ENCODE results near the gene KCNN1. TPM values are rescaled to one million over a fixed set of nuclear protein-coding genes. Genes with fewer than 3 reads are reported as not detected.
A peak's percentile ranks its signal among the peaks of the same experiment; 100 is the strongest.
"Not testable (repeated sequence)": the region's sequence is repeated elsewhere in the genome, so short reads cannot be mapped to it uniquely, and the experiment has no call there.

KCNN1 gene
- total and polyA plus RNA-seq, 2 of the 4 experiments (the other 2 are of a cell fraction): 0.09 TPM; not detected in 1

DNA sequence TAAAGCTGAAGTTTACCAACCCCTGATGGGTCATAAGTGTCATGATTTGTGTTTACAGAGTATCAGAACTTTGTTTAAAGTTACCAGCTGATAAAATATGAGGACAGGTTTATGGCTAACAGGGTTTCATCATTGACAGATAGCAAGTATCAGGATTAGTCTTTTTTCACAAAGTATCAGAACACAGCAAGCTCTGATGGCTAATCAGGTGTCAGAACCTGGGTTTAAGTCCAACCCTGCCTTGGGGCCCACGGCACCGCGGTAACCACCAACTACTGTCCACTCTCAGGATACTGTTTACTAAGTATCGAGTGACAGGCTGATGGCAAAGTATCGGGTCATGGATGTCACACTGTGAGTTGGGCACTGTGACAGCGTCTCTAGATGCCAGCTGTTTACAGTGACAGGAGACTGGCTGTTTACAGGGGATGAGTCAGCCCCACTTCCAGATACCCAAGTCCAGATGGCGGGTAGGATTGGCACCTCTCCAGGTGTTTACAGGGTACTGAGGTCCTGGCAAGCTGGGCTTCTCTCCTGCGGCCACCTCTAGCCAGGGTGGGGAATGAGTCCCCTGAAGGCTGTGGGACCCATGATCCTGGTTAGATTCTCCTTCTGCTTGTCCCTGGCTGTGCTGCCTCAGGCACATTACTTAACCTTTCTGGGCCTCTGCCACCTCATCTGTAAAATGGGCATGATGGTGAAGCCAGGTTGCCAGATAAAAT lies 62.9 kb downstream of the KCNN1 start:
- dilution Hi-C loops (cut with HindIII; ENCODE audit: low sequenced_read_pairs, unreplicated experiment): no loop called here
- no peak overlapping the region for H3K56ac ChIP-seq (ENCODE audit: extremely low read depth, insufficient read depth, low read length)
- no peak overlapping the region for H2BK5ac ChIP-seq (ENCODE audit: low read depth, low read length, poor library complexity, severe bottlenecking)
- H2BK15ac ChIP-seq (ENCODE audit: low read depth, low read length): no peak overlapping the region
- no peak overlapping the region for H3K4me3 ChIP-seq (ENCODE audit: insufficient read depth, low read depth, low read length)
- no peaks in the 10 kb centered on the region for H3K79me1 ChIP-seq (ENCODE audit: low read depth in 1 of 2, low read length in 2 of 2)
- H3K4me2 ChIP-seq (ENCODE audit: low read depth, low read length): no peak overlapping the region; the same call in 1 of the 2 replicates
- H2BK120ac ChIP-seq (ENCODE audit: low read depth, low read length): peak overlapping the region; percentile 26; the same call in 1 of the 2 replicates
- no peaks in the 10 kb centered on the region for H3K36me3 ChIP-seq (ENCODE audit: control insufficient read depth, insufficient read depth, low read length)
- WGBS, 2 experiments (ENCODE audit: extremely low coverage in 2 of 2, insufficient read length in 1 of 2): 40% methylated on average over 1 of the region's 8 CpGs; no CpG with 5 or more reads in 1 of the 2 experiments
- POLR2A ChIA-PET (ENCODE audit: unreplicated experiment): no interaction called here
- no peak overlapping the region for H3K27ac ChIP-seq (ENCODE audit: insufficient read depth, low read length)
- BruUV-seq (replicated peaks): no TSS peak
- no peak overlapping the region for H3K14ac ChIP-seq (replicated peaks; ENCODE audit: low read depth, low read length)
- no peaks in the 10 kb centered on the region for H3K9me3 ChIP-seq (ENCODE audit: control insufficient read depth, insufficient read depth, low read length)
- peak; percentile 29 for ATAC-seq (ENCODE audit: low read depth)
- no peaks in the 10 kb centered on the region for H3K27me3 ChIP-seq (ENCODE audit: control insufficient read depth, insufficient read depth, low read length)
- peaks cover 3% of the 10 kb centered on the region; the same call in 1 of the 2 replicates for H3K9me1 ChIP-seq (ENCODE audit: insufficient read depth, low read length)
- H3K4ac ChIP-seq (ENCODE audit: low read depth, low read length): peak overlapping the region; percentile 10; the same call in 1 of the 2 replicates
- peaks cover 3% of the 10 kb centered on the region for H3K4me1 ChIP-seq (ENCODE audit: control insufficient read depth, insufficient read depth, low read length)
- intact Hi-C loops (cut with micrococcal nuclease): no loop called here
- no peak overlapping the region for H3K18ac ChIP-seq (ENCODE audit: low read depth, low read length)
- no peak overlapping the region for H3K9ac ChIP-seq (ENCODE audit: low read depth, low read length)
- in situ Hi-C loops (cut with MboI; ENCODE audit: low sequenced_read_pairs): no loop called here
- H2BK20ac ChIP-seq (ENCODE audit: low read depth, low read length): no peak overlapping the region
- no peak overlapping the region; a peak in 1 of 4 replicates for H4K8ac ChIP-seq (ENCODE audit: low read depth in 2 of 2, low read length in 2 of 2)
- H2AFZ ChIP-seq (replicated peaks; ENCODE audit: low read length, poor library complexity): no peak overlapping the region
- CTCF ChIA-PET: interaction anchor here (0.7 kb wide), 1 partner anchor 212 kb away, joined by 5 read pairs; no protein-coding TSS in a partner anchor
- TF ChIP-seq FOS (IDR thresholded peaks at IDR 0.05; ENCODE audit: low read depth, low read length) (peak; percentile 12; the same call in 1 of the 2 replicates), USF2 (IDR thresholded peaks at IDR 0.05; ENCODE audit: low read depth, low read length) (no peak)
- H4K20me1 ChIP-seq (ENCODE audit: insufficient read depth, low read length): no peaks in the 10 kb centered on the region; the same call in 1 of the 2 replicates
- peak overlapping the region; percentile 56; the same call in 1 of the 2 replicates for H2AK5ac ChIP-seq (ENCODE audit: low read depth, low read length)
- peak; percentile 32 for DNase-seq
- H4K5ac ChIP-seq (ENCODE audit: low read depth, low read length): no peak overlapping the region
- H4K91ac ChIP-seq (ENCODE audit: insufficient read depth, low read depth, low read length): no peak overlapping the region
- no peak overlapping the region; the same call in 1 of the 2 replicates for H3K23ac ChIP-seq (ENCODE audit: low read depth, low read length)
- H2AK9ac ChIP-seq (replicated peaks; ENCODE audit: low read depth, low read length, poor library complexity): no peak overlapping the region

GRCh38 chr19:18031401-18031800 lies 64.5 kb downstream of the KCNN1 start:
- H3K36me3 ChIP-seq (ENCODE audit: control insufficient read depth, insufficient read depth, low read length); H3K4me1 ChIP-seq (ENCODE audit: control insufficient read depth, insufficient read depth, low read length); BruUV-seq (replicated peaks); H2BK5ac ChIP-seq (ENCODE audit: low read depth, low read length, poor library complexity, severe bottlenecking); H2AK5ac ChIP-seq (ENCODE audit: low read depth, low read length); ATAC-seq (ENCODE audit: low read depth); H3K4ac ChIP-seq (ENCODE audit: low read depth, low read length); H3K18ac ChIP-seq (ENCODE audit: low read depth, low read length); H4K20me1 ChIP-seq (ENCODE audit: insufficient read depth, low read length); H3K9me3 ChIP-seq (ENCODE audit: control insufficient read depth, insufficient read depth, low read length); DNase-seq; intact Hi-C loops (cut with micrococcal nuclease); H2AFZ ChIP-seq (replicated peaks; ENCODE audit: low read length, poor library complexity); H3K9ac ChIP-seq (ENCODE audit: low read depth, low read length); POLR2A ChIA-PET (ENCODE audit: unreplicated experiment); H3K4me3 ChIP-seq (ENCODE audit: insufficient read depth, low read depth, low read length); dilution Hi-C loops (cut with HindIII; ENCODE audit: low sequenced_read_pairs, unreplicated experiment); H3K27me3 ChIP-seq (ENCODE audit: control insufficient read depth, insufficient read depth, low read length); H2AK9ac ChIP-seq (replicated peaks; ENCODE audit: low read depth, low read length, poor library complexity); H3K27ac ChIP-seq (ENCODE audit: insufficient read depth, low read length); H2BK20ac ChIP-seq (ENCODE audit: low read depth, low read length); H2BK120ac ChIP-seq (ENCODE audit: low read depth, low read length); H4K8ac ChIP-seq (ENCODE audit: low read depth in 2 of 2, low read length in 2 of 2); H3K56ac ChIP-seq (ENCODE audit: extremely low read depth, insufficient read depth, low read length); H4K5ac ChIP-seq (ENCODE audit: low read depth, low read length); H3K23ac ChIP-seq (ENCODE audit: low read depth, low read length); H3K4me2 ChIP-seq (ENCODE audit: low read depth, low read length); in situ Hi-C loops (cut with MboI; ENCODE audit: low sequenced_read_pairs); CTCF ChIA-PET; H3K79me1 ChIP-seq (ENCODE audit: low read depth in 1 of 2, low read length in 2 of 2); H4K91ac ChIP-seq (ENCODE audit: insufficient read depth, low read depth, low read length); H3K14ac ChIP-seq (replicated peaks; ENCODE audit: low read depth, low read length); H2BK15ac ChIP-seq (ENCODE audit: low read depth, low read length); H3K9me1 ChIP-seq (ENCODE audit: insufficient read depth, low read length): not testable (repeated sequence)
- 100% methylated on average over 1 of the region's 5 CpGs; no CpG with 5 or more reads in 1 of the 2 experiments for WGBS, 2 experiments (ENCODE audit: extremely low coverage in 2 of 2, insufficient read length in 1 of 2)

All from IMR-90 (cell line).